GM18498 (cell line): ENCODE results near the gene CCDC187.

ENCODE experiments used
- ATAC-seq: cut with Tn5 transposase; IDR thresholded peaks from one replicate; pipeline ENCODE4 v1.9.1; 2021; ENCODE audit warnings: mild to moderate bottlenecking, moderate library complexity; ENCODE audit not compliant: unreplicated experiment

The CCDC187 gene

GRCh38 chr9:136286359-136286986, 17.4 kb downstream of the CCDC187 start:
- no peak for ATAC-seq

GRCh38 chr9:136285501-136286358, 18.2 kb downstream of the CCDC187 start:
- ATAC-seq: no peak

- ATAC-seq: no peak
These were observed 18.9 kb downstream of the CCDC187 start for GRCh38 chr9:136284951-136285350.

GRCh38 chr9:136284311-136284710, 19.6 kb downstream of the CCDC187 start:
- no peak for ATAC-seq

GRCh38 chr9:136283291-136284235, 20.3 kb downstream of the CCDC187 start:
- peak; percentile 83 for ATAC-seq

- ATAC-seq: no peak
These were observed 21.5 kb downstream of the CCDC187 start for GRCh38 chr9:136282272-136282861.

- ATAC-seq: no peak
These were observed 22.2 kb downstream of the CCDC187 start for GRCh38 chr9:136281421-136282271.

GRCh38 chr9:136280535-136281315, 23.2 kb downstream of the CCDC187 start:
- no peak for ATAC-seq

GRCh38 chr9:136279471-136279870, 24.4 kb downstream of the CCDC187 start:
- ATAC-seq: no peak

- ATAC-seq: no peak
These were observed 25.0 kb downstream of the CCDC187 start for GRCh38 chr9:136278894-136279293.

GRCh38 chr9:136278221-136278620, 25.7 kb downstream of the CCDC187 start:
- no peak for ATAC-seq

GRCh38 chr9:136277746-136278145, 26.1 kb downstream of the CCDC187 start:
- no peak for ATAC-seq

GRCh38 chr9:136276716-136277115, 27.2 kb downstream of the CCDC187 start:
- ATAC-seq: no peak

GRCh38 chr9:136275655-136276429, 28.1 kb downstream of the CCDC187 start:
- ATAC-seq: no peak

GRCh38 chr9:136274786-136275654, 28.9 kb downstream of the CCDC187 start:
- no peak for ATAC-seq

GRCh38 chr9:136273921-136274785, 29.7 kb downstream of the CCDC187 start:
- no peak for ATAC-seq
